ENCODE results near the gene TNFAIP8.

DNA sequence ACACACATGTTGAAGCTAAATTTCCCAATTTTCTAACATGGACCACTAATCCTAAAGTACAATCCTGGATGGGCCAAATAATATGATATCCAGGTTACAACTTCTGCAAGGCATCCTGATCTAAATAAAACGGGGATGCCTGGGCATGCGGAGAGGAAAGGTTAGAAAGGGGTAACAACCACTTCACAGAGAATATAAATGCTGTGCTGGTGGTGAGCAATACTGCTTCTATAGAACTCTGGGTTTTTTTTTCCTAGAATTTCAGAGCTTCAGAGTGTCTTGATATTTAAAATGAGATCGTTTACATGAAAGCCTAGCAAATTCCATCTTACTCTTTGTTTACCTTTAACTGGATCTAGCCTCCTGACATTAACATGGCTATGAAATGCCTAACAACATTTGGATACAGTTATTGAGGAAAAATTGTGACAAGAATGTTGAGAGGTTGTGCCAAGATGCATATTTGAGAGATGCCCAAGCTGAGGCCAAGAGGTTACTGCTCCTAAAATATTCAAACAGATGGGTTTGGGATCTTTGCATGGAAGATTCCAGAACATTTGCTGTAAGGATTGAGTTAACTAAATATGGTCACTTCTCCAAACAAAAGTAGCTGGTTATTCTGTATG lies 22.4 kb downstream of the TNFAIP8 start:
- TF ChIP-seq POLR2A (IDR thresholded peaks at IDR 0.05; ENCODE audit: low read depth, low read length), result no peak
- no peak for TF ChIP-seq TAF1 (IDR thresholded peaks at IDR 0.05; ENCODE audit: borderline replicate concordance, low read depth, low read length)
